Lung (tissue), 12 donors: ENCODE data around the gene AK9. TPM values are rescaled to one million over a fixed set of nuclear protein-coding genes. Genes with fewer than 3 reads are reported as not detected.

Experiments used
- ATAC-seq: fragments of 200-7000 bp; cut with Tn5 transposase; one replicate; pipeline ENCODE4 v1.9.1; 2020; ENCODE audit warnings: moderate number of reproducible peaks; ENCODE audit not compliant: insufficient read depth, low FRiP score
- DNase-seq, 3 donors: peaks; one replicate each; pipeline ENCODE4 v3.0.0-alpha.2; 2013 to 2017
- H3K27ac ChIP-seq, 2 donors: one replicate each; pipeline ENCODE4 v1.5.1; 2013; ENCODE audit warnings: mild to moderate bottlenecking in 2 of 2, moderate library complexity in 2 of 2, control low read depth in 1 of 2, inconsistent platforms in 1 of 2, low read depth in 1 of 2, low read length in 1 of 2
- H3K27me3 ChIP-seq, 3 donors: one replicate each; pipeline ENCODE4 v1.5.1; 2013; ENCODE audit warnings: low read length in 2 of 3; ENCODE audit not compliant: control insufficient read depth in 3 of 3, insufficient read depth in 3 of 3
- H3K36me3 ChIP-seq, 4 donors: one replicate each; pipeline ENCODE4 v1.5.1; 2013; ENCODE audit warnings: low read length in 4 of 4, mild to moderate bottlenecking in 1 of 4, moderate library complexity in 1 of 4; ENCODE audit not compliant: control insufficient read depth in 4 of 4, insufficient read depth in 4 of 4
- H3K4me1 ChIP-seq, 5 donors: one replicate each; pipeline ENCODE4 v1.5.1; 2013; ENCODE audit warnings: low read length in 5 of 5, mild to moderate bottlenecking in 2 of 5, moderate library complexity in 1 of 5; ENCODE audit not compliant: control insufficient read depth in 5 of 5, insufficient read depth in 5 of 5
- H3K4me3 ChIP-seq: one replicate; pipeline ENCODE4 v1.5.1; 2013; ENCODE audit warnings: mild to moderate bottlenecking, control low read depth, moderate library complexity
- H3K9ac ChIP-seq, 2 donors: one replicate each; pipeline ENCODE4 v1.5.1; 2013; ENCODE audit warnings: low read length in 2 of 2, control low read depth in 1 of 2; ENCODE audit not compliant: insufficient read depth in 1 of 2
- H3K9me3 ChIP-seq, 4 donors: one replicate each; pipeline ENCODE4 v1.5.1; 2013; ENCODE audit warnings: low read length in 3 of 4, mild to moderate bottlenecking in 1 of 4, moderate library complexity in 1 of 4; ENCODE audit not compliant: control insufficient read depth in 4 of 4, insufficient read depth in 3 of 4
- WGBS, 2 donors: extraction: QIAGEN DNeasy Blood & Tissue Kit; methylation state at CpG; one replicate each; pipeline ENCODE4 v1.1.7; 2013; 5-methylcytosine and 5-hydroxymethylcytosine counted together
- polyA plus RNA-seq, 2 donors: library from polyadenylated mRNA; stranded (reverse); fragments of 200-250 nt; gene quantifications; one replicate each; pipeline ENCODE4 v1.2.1, GENCODE V29; 2013
- total RNA-seq, 2 donors: library from RNA; depleted of rRNA in 1 of 2; stranded (reverse); fragments of >200 nt in 1 of 2; gene quantifications; one replicate each; pipeline ENCODE4 v1.2.1, GENCODE V29; 2014 to 2021
- TF ChIP-seq, protein P1 (sequence below): IDR thresholded peaks from 2 replicates; pipeline ENCODE4 v1.5.1; 2012; ENCODE audit warnings: mild to moderate bottlenecking; ENCODE audit errors: control extremely low read depth, extremely low read depth
- donor health status: control.
- donor health status: control.
- donor health status: Bipolar disorder and iron deficiency.
- donor health status: healthy.
- donor health status: DM: yes; HTN: yes; CAD: no.

The AK9 gene
- total and polyA plus RNA-seq, 4 donors: 4.1 to 26.3 (median 7.2) TPM

DNA sequence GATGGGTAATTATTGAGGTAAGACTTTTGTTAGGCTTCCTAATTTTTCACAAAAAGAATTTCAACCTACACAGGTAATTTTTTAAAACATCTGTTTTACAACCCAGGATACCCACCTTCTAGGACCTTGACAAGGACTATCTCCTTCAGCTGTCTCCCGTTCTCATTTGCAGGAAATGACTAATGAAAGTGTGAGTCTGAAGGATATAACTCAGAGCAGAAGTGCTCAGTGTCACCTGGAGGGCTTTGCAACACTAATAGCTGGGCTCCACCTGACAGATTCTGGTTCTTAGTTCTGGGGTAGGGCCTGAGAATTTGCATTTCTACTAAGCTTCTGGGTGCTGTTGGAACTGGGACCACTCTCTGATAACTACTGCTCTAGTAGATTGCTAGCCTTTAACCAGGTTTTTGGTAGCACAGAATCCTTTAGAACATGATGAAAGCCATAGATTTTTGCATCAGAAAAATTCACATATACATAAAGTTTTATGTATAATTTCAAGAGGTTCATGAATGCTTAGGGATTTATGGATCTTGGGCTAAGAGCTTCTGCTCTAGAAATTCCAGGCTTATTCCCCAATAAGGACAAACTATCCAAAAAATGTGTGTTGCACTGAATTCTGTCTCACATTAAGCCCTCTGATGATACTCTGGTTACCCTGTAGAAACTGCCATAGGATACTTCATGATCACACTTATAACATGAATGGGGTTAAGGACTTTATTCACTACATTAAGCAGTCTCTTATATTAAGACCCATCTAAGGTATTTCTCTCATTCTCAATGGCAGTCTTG lies 30.3 kb downstream of the AK9 start:
- TF ChIP-seq, protein P1, sequence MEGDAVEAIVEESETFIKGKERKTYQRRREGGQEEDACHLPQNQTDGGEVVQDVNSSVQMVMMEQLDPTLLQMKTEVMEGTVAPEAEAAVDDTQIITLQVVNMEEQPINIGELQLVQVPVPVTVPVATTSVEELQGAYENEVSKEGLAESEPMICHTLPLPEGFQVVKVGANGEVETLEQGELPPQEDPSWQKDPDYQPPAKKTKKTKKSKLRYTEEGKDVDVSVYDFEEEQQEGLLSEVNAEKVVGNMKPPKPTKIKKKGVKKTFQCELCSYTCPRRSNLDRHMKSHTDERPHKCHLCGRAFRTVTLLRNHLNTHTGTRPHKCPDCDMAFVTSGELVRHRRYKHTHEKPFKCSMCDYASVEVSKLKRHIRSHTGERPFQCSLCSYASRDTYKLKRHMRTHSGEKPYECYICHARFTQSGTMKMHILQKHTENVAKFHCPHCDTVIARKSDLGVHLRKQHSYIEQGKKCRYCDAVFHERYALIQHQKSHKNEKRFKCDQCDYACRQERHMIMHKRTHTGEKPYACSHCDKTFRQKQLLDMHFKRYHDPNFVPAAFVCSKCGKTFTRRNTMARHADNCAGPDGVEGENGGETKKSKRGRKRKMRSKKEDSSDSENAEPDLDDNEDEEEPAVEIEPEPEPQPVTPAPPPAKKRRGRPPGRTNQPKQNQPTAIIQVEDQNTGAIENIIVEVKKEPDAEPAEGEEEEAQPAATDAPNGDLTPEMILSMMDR: no peak
- 15 to 32% methylated on average over 1 of the region's 1 CpG for WGBS, 2 donors
- DNase-seq: no peak
- H3K27me3 ChIP-seq: no peaks in the 10 kb centered on the region
- peaks cover 0 to 4% (median 2%) of the 10 kb centered on the region in 4 donors for H3K36me3 ChIP-seq
- H3K27ac ChIP-seq: no peak overlapping the region
- no peaks in the 10 kb centered on the region for H3K9me3 ChIP-seq
- no peak overlapping the region for H3K9ac ChIP-seq
- ATAC-seq: no peak
- no peaks in the 10 kb centered on the region for H3K4me1 ChIP-seq
- no peak overlapping the region for H3K4me3 ChIP-seq

- H3K27me3 ChIP-seq: no peaks in the 10 kb centered on the region
- H3K4me1 ChIP-seq: no peaks in the 10 kb centered on the region
- 94 to 96% methylated on average over 6 of the region's 6 CpGs for WGBS, 2 donors
- TF ChIP-seq, protein P1: no peak
- ATAC-seq (no peak), DNase-seq (no peak)
- peaks cover 0 to 3% (median 0%) of the 10 kb centered on the region in 4 donors for H3K36me3 ChIP-seq
- H3K27ac ChIP-seq: no peak overlapping the region
- H3K4me3 ChIP-seq: no peak overlapping the region
- H3K9me3 ChIP-seq: no peaks in the 10 kb centered on the region
- no peak overlapping the region for H3K9ac ChIP-seq
Measured at GRCh38 chr6:109655761-109656262, 35.2 kb downstream of the AK9 start.

DNA sequence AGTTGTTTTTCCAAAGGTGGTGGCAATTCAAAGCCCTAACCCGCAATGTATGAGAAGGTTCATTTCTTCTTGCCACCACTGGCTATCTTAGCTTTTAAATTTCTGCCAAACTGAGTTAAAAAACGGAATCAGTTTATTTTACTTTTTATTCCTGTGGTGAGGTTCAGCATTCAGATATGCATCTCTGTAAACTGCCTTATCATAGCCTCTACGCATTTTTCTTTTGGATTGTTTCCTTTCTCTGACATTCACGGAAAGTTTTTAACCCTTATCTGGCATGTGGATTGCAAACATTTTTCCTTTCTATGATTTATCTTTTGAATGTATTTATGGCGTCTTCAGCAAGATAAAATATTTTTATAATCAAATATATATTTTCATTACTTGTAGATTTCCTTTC lies 37.7 kb downstream of the AK9 start:
- TF ChIP-seq, protein P1: no peak
- DNase-seq (no peak), ATAC-seq (no peak)
- H3K4me1 ChIP-seq: no peaks in the 10 kb centered on the region
- no peak overlapping the region for H3K9ac ChIP-seq
- 32 to 51% methylated on average over 5 of the region's 5 CpGs for WGBS, 2 donors
- no peak overlapping the region for H3K4me3 ChIP-seq
- no peaks in the 10 kb centered on the region for H3K9me3 ChIP-seq
- H3K27me3 ChIP-seq: no peaks in the 10 kb centered on the region
- peaks cover 0 to 2% (median 0%) of the 10 kb centered on the region in 4 donors for H3K36me3 ChIP-seq
- no peak overlapping the region for H3K27ac ChIP-seq
